RWPE2 (cell line): Measurements from ENCODE around the gene CCDC134.
A peak's percentile ranks its signal among the peaks of the same experiment; 100 is the strongest.

Experiments
- ATAC-seq: fragments of 200-7000 bp; cut with Tn5 transposase; 3 replicates; pipeline ENCODE4 v1.9.1; 2021; ENCODE audit warnings: low read depth
- DNase-seq: peaks from one replicate; pipeline ENCODE4 v3.0.0-alpha.2; 2020; ENCODE audit warnings: low spot score
- H3K27ac ChIP-seq: fragments of 450-650 bp; 2 replicates; pipeline ENCODE4 v1.5.1; 2017; ENCODE audit warnings: mild to moderate bottlenecking; ENCODE audit not compliant: poor library complexity, severe bottlenecking
- H3K27me3 ChIP-seq: fragments of 250-450 bp; sonication (Bioruptor Pico); 2 replicates; pipeline ENCODE4 v1.5.1; 2021; ENCODE audit warnings: mild to moderate bottlenecking, moderate library complexity; ENCODE audit not compliant: insufficient read depth, poor library complexity, severe bottlenecking
- H3K36me3 ChIP-seq: fragments of 250-450 bp; sonication (Bioruptor Pico); 2 replicates; pipeline ENCODE4 v1.5.1; 2020; ENCODE audit warnings: low read depth, mild to moderate bottlenecking, moderate library complexity
- H3K4me1 ChIP-seq: fragments of 250-450 bp; sonication (Bioruptor Pico); 2 replicates; pipeline ENCODE4 v1.5.1; 2021; ENCODE audit warnings: mild to moderate bottlenecking, moderate library complexity; ENCODE audit not compliant: insufficient read depth, poor library complexity, severe bottlenecking
- H3K4me3 ChIP-seq: fragments of 250-450 bp; sonication (Bioruptor Pico); 2 replicates; pipeline ENCODE4 v1.5.1; 2021; ENCODE audit warnings: mild to moderate bottlenecking, moderate library complexity; ENCODE audit not compliant: severe bottlenecking
- H3K9me3 ChIP-seq: fragments of 250-450 bp; sonication (Bioruptor Pico); 2 replicates; pipeline ENCODE4 v1.5.1; 2021; ENCODE audit warnings: mild to moderate bottlenecking, moderate library complexity; ENCODE audit not compliant: severe bottlenecking
- CTCF ChIP-seq: fragments of 450-650 bp; IDR thresholded peaks from one replicate; pipeline ENCODE4 v1.5.1; 2017; ENCODE audit warnings: mild to moderate bottlenecking, moderate library complexity; ENCODE audit not compliant: poor library complexity, severe bottlenecking

CCDC134 gene

GRCh38 chr22:41828516-41828915, 28.0 kb downstream of the CCDC134 start:
- peaks cover 5% of the 10 kb centered on the region for H3K36me3 ChIP-seq
- H3K27me3 ChIP-seq, result no peaks in the 10 kb centered on the region
- H3K9me3 ChIP-seq, result no peaks in the 10 kb centered on the region
- H3K4me1 ChIP-seq, result peaks cover 9% of the 10 kb centered on the region
- no peak overlapping the region for H3K27ac ChIP-seq
- TF ChIP-seq CTCF, result no peak
- DNase-seq (no peak), ATAC-seq (no peak)
- no peak overlapping the region for H3K4me3 ChIP-seq

DNA sequence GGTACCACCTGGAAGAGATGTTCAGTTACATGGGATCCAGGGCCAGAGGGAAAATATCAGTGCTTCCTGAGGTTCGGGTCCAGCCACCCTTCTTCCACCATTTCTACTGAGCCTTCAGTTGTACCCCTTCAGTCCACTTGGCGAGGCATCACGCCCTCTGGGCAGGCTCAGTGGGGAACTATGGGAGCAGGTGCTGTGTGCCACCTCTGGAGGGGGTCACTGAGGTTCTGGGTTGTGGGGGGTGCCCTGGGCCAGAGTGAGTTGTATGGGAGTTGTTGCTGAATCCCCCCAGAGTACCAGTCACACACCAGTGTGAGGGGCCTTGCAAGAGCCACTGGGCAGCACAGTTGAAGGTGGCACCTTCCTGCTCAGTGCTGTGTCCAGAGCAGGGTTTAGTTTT, 29.7 kb downstream of the CCDC134 start:
- Histone ChIP-seq H3K27me3 (no peaks in the 10 kb centered on the region), H3K4me3 (no peak overlapping the region), H3K9me3 (no peaks in the 10 kb centered on the region), H3K27ac (no peak overlapping the region), H3K36me3 (peaks cover 10% of the 10 kb centered on the region), H3K4me1 (peaks cover 16% of the 10 kb centered on the region)
- ATAC-seq (no peak), DNase-seq (no peak)
- no peak for TF ChIP-seq CTCF

DNA sequence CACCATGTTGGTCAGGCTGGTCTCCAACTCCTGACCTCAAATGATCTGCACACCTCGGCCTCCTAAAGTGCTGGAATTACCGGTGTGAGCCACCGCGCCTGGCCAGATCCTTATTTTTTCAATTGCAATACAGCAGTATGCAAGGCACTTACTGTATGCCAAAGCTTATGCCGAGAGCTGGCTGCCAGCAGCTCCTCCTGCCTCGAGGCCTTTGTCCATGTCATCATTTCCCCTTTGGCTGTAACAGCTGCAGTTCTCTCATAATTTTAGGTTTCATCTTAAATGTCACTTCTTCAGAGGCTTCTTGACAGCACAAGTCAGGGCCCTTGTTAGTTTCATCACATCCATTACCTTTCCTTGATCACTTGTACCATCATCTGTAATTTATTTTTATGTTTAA, 30.9 kb downstream of the CCDC134 start:
- H3K27ac ChIP-seq, result peak overlapping the region; percentile 87
- ATAC-seq (no peak), DNase-seq (no peak)
- peaks cover 21% of the 10 kb centered on the region for H3K36me3 ChIP-seq
- no peak for TF ChIP-seq CTCF
- H3K4me3 ChIP-seq, result no peak overlapping the region
- no peaks in the 10 kb centered on the region for H3K9me3 ChIP-seq
- peaks cover 19% of the 10 kb centered on the region for H3K4me1 ChIP-seq
- no peaks in the 10 kb centered on the region for H3K27me3 ChIP-seq

GRCh38 chr22:41831828-41832552, 31.5 kb downstream of the CCDC134 start:
- H3K4me3 ChIP-seq, result peak overlapping the region; percentile 89
- H3K4me1 ChIP-seq, result peaks cover 19% of the 10 kb centered on the region
- no peak for ATAC-seq
- H3K36me3 ChIP-seq, result peaks cover 27% of the 10 kb centered on the region
- no peaks in the 10 kb centered on the region for H3K9me3 ChIP-seq
- TF ChIP-seq CTCF, result no peak
- H3K27me3 ChIP-seq, result no peaks in the 10 kb centered on the region
- DNase-seq, result no peak
- H3K27ac ChIP-seq, result peak overlapping the region; percentile 87

DNA sequence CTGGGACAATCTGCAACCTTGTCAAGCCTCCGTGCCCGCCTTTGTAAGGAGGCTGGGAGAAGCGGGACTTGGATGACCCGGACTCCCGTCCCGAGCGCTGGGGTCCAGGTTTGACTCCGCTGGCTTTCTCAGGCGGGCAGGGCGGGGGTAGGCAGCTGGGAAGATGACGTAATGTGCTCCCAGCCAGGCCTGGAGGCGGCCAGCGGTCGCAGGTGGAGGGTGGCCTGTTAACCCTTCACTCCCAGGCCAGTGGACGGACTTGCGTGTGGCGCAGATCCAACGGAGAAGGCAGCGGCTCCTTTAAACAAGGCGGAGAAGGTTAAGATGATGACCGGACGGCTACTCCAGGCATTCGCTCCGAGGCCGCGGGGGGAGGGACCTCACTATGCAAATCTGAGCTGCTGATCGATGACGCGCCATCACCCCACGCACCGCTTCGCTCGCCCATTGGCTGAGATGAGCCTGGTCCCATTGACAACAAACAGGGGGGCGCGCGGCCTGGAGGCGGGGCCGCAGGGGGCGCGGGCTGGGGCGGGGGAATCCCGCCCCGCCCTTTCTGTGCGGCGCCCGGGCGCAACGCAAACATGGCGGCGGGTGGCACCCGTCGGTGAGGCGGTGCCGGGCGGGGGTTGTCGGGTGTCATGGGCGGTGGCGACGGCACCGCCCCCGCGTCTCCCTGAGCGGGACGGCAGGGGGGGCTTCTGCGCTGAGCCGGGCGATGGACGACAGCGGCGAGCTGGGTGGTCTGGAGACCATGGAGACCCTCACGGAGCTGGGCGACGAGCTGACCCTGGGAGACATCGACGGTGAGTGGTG, 32.3 kb downstream of the CCDC134 start, which contains the start of gene SREBF2:
SREBF2 (plus strand) TSS at position 553 of the 816 bp plus-strand sequence; CDS start at position 719, 166 bp downstream.
- Histone ChIP-seq H3K27ac (peak within 1 kb of the TSS; percentile 87), H3K27me3 (no peaks in the 10 kb centered on the region), H3K4me1 (peaks cover 20% of the 10 kb centered on the region), H3K36me3 (peaks cover 32% of the 10 kb centered on the region), H3K4me3 (peak within 1 kb of the TSS; percentile 89), H3K9me3 (no peaks in the 10 kb centered on the region)
- TF ChIP-seq CTCF, result no peak
- DNase-seq, result peak; percentile 100
- peak; percentile 92 for ATAC-seq
